HG03520 (cell line): Measurements from ENCODE around the gene GCLC.
"Not testable (repeated sequence)": the region's sequence is repeated elsewhere in the genome, so short reads cannot be mapped to it uniquely, and the experiment has no call there.

Experiments
- ATAC-seq: cut with Tn5 transposase; IDR thresholded peaks from one replicate; pipeline ENCODE4 v1.9.1; 2021; ENCODE audit warnings: mild to moderate bottlenecking, moderate library complexity; ENCODE audit not compliant: unreplicated experiment

The GCLC gene

DNA sequence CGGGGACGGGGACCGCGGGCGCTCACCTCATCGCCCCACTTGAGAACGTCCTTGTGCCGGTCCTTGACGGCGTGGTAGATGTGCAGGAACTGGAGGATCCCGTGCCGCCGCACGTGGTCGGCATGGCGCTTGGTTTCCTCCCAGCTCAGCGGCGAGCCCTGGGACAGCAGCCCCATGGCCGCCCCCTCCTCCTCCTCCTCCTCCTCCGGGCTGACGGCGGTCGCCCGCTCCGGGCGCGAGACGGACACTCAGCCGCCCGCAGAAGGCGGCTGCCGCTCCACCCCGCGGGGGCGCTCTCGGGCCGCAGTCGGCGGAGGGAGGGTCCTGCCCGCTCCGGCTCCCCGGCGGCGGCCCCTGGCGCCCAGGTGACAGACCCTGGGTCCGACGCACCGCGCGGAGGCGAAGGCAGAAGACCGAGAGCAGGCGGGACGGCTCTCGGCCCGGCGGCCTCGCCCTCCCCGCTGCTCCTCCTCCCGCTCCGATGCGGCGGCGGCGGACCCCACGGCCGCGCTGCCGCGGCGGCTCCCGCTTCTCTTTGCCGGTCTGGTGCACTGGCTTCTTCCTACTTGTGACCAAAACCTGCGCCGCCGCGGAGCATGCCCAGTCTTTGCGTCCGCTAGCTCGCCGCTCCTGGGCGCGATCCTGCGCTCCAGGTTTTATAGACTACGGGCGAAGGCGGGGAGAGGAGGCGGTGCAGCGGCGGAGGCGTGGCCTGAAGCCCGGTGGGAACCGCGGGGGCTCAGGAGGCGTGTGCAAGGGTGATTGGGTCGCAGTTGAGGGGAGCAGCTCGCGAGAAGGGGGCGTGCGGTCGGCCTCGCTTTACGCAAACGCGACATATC is at the start of gene GCLC:
TSS of gene GCLC (minus strand) at position 632 of the 839 bp plus-strand sequence. CDS start at position 176, 456 bp downstream.
- peak; percentile 50 for ATAC-seq

DNA sequence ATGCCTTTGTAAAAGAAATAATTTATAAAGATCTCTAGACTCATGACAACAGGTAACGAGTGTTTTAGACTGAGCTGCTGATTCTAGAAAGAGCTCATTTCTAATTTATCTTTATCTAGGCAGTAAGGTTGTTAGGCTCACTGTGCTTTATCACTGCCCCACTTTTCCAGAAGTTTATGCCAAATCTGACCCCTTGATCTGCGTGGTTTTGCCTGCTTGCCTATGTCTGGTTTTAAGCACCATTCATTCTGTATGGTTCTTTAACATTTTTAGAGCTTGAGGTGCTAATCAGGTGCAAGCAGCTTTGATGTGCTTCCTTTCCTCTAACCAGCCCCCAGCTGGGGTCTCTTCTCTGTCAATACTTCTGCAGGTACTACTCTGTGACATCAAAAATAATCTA is 49.7 kb upstream of the GCLC start:
- no peak for ATAC-seq

DNA sequence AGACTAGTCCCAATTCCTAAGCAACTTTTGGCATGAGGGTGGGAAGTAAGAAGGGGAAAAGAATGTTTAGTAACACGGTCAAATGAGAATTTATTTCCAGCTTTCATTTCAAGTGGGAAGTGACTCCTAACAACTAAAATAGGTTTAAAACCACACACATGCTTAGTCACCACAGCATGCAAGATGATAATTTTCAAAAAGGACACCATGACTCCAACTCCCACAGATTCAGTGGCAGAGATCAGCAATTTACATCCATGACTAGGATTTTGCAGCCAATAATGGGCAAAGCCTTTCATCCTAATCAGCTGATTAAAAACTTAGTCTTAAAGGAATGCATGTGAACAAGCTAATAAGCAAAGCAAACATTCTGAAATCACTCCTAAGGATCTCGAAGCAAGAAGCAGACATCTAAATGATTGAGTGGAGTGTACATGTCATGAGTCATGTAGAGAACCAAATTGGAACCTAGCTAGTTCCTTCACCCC is 48.1 kb upstream of the GCLC start:
- no peak for ATAC-seq

DNA sequence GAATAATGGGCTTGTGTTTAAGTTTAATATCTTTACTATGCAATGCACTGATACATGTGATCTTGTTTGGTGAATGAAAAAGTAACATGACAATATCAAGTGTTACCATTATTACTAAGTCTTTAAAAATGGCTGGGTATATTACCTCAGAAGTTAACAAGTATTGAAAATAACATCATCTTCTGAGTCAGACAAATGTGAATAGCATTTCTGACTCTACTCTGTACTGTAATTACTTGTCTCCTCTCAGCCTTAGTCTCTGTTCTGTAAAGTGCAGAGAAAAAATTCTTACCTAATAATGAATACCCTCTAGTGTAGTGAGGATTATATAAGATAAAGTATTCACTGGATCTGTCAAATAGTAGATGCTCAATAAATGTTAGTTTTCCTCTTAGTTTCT is 47.0 kb upstream of the GCLC start:
- ATAC-seq, result no peak

DNA sequence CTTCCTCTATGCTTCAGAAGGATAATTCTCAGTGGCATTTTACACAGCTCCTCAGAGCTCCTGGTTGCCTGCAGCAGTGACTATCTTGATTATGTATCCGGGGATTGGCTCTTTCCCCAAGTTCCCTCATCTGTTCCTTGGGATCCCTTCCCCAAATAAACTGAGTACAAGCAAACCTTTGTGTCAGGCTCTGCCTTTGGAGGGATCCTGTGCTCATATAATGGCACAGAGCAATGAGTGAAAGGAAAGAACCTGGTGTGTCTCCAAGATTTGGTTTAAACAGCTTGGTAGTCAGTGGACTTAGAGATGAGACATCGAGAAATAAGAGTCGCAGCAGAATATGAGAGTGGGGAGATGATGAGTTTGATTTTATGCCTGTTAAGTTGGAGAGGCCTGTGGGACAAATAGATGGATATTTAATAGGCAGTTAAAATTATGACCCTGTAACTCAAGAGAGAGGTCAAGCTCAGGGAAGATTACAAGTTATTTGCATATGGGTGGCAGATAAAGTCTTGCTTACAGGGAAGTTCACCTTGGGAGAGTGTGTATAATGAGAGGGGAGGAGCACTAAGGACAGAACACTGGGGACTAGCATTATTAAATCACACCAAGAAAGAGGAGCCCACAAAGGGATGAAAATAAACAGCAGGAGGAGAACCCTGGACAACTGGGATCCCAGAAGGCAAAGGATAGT is 44.1 kb upstream of the GCLC start:
- no peak for ATAC-seq

DNA sequence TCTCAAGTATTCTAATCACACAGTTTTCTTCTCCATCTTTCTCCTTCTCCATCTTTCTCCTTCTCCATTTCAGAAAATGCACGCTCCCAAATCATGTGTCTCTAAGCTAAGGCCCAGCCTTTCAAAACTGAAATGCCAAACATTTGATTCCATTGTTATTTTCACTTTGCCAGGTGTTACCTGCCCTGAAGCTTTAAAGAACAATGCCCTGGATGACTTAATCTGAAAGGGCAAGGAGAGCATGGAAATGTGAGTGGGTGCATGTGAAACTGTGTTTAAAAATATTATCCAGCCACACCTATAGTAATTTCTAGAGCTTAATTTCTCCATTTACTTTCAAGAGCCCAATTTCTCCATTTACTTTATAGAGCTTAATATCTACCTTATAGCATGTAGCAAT is 42.4 kb upstream of the GCLC start:
- no peak for ATAC-seq

DNA sequence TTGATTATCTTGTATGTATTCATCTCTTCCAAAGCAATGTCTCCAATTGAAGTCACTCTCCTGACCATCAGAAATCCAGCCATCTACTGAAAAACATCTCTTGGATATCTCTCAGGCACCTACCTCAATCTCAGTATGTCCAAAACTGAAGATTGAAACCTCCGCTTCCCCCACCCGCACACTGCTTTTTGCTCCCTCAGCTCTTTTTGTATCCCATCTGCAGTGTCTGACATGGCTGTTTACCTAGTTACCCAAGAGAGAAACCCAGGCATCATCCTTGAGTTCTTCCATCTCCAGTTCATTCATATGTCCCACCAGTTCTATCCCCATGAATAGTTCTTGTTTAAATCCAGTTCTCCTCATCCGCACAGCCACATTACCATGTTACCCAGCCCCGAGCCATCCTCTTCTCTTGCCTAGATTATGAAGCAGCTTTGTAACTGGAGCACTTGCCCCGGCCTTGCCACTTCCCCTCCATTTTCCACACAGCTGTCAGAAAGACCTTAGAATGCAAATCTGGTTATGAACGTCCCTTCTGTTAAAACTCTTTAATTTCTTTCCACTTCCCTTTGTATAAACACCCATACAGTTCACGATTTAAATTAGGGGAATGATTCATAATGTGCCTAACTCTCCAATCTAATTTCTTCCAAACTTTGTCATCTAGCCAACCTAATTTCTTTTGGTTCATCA is 40.5 kb upstream of the GCLC start:
- no peak for ATAC-seq

DNA sequence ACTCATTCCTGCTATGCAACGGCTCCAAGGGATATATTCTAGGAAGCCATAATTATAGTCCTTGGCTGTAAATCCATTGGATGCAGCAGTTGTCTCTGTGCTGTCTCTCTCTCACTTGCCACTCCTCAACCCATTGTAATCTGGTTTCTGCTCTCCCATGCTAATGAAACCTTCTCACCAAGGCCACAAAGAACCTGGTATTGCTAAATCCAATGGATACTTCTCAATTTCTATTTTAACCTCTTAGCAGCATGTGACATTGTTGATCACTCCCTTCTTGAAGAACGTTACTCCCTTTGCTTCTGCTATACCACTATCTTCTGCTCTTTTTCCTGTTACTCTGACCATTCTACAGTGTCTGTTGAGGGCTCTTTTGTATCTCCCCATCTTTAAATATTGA is 39.8 kb upstream of the GCLC start:
- ATAC-seq, result no peak

DNA sequence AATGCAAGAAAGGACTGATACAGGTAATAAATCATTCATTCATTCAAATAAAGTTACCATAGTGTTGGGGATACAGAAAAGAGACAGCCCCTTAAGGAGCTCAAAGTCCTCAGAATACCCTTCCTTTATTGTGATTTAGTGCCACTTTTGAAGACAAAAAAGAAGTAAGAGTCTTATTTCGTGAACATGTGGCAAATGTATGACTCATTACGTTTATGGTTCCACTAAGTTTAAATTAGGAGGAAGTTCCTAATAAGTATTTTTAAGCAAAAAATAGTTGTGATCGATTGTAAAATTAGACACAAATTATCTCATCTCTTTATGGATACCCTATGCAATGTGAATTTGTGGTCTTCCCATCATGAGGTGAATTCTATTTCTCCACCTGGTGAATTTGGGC is 38.5 kb upstream of the GCLC start:
- no peak for ATAC-seq

DNA sequence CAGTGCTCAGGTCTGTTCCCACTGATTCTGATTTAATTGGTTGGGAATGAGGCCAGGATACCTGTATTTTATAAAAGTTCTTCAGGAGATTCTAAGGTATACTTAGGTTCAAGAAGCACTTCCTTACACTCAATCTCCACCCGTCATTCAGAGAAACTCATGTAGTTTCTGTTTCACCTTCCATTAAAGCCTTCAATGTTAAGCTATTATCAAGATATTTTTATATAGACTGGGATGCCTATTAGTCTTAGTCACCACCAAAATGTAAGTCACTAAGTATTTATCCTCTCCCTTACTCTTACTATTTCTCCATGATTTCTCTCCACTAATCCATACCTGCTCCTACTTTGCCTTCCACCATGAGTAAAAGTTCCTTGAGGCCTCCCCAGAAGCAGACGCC is 38.1 kb upstream of the GCLC start:
- ATAC-seq, result no peak

DNA sequence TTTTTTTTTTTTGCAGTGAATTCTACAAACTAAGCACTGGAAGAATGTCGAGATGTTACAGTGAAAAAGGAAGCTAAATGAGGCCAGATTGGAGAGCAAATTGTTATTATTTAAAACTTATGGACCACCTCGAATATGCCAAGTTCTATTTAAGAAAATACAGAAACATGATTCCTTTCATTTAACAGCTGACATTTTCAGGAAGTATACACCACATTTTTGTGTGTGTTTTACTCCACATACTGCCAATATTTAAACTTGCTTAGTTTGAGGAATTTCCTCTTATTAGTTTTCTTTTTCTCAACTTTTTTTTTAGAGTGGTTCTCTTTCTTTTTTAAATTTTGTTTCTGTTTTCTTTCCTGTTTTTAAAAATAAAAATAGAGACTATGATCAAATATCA is 37.0 kb upstream of the GCLC start:
- no peak for ATAC-seq

DNA sequence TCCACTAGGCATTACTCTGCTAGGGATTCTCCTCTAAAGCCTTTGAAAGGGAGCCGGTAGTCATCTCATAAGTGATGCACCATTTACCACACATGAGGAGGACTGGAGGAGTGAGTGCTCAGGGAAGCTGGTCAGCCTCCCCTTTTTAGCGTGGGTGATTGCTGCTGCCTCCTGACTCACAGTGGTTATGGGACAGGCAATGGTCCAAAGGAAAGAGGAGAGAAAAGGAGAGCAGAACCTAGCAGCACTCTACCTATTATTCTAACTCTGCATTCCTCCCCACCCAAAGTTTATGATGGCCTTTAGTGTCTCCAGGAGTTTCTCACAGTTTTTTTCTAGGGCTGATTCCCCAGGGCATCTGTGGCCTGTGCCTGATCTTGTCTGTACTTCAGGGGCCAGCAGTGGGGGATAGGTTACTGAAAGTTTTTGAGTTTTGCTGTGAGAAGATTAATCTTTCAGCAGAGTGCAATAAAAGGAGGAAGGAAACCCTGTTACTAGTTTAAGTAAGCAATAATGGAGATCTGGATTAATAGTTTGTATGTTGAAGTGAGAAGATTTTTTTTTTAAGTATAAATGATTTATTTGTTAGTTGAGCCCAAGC is 36.4 kb upstream of the GCLC start:
- ATAC-seq, result no peak

DNA sequence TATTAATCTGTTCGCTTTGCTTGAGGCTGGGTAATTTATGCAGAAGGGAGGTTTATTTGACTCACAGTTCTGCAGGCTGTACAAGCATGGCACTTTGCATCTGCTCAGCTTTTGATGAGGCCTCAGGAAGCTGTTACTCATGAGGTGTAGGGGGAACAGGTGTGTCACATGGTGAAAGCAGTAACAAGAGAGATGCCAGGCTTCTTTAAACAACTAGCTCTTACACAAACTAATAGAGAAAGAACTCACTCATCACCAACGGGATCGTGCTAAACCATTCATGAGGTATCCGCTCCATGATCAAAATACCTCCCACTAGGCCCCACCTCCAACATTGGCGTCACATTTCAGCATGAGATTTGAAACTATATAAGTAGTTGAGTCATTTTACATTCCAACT is 34.4 kb upstream of the GCLC start:
- ATAC-seq, result no peak

DNA sequence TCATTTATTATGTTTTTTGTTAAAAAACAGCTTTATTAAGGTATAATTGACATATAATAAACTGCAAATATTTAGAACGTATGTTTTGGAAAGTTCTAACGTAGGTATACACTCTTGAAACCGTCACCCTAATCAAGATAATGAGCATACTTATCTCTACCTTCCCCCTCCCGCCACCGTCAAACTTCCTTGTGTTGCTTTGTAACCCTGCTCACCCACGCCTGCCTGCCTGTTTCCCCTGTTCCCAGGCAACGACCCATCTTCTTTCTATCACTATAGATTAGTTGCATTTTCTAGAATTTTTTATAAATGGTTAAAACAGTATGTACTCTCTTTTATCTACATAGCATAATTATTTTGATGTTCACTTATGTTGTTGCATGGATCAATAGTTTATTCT is 33.5 kb upstream of the GCLC start:
- no peak for ATAC-seq

DNA sequence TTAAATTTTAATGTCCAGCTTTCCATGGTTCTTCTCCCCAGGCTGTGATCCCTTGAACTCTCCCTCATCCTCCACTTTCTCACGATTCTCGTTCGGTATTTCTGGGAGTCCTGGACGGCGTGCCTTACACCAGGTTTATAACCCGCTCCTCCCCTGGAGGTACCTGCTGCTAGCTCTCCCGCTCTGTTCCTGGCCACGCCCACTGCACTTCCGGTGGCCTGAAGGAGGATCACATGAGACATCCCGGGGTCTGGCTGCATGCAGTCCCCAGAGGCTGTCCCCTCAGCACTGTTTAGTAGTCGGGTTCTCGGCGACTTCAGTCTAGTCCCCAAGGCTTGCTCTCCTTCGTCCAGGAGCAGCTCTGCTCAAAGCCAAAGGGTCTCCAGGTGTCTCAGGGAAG is 28.4 kb upstream of the GCLC start:
- ATAC-seq, result no peak

DNA sequence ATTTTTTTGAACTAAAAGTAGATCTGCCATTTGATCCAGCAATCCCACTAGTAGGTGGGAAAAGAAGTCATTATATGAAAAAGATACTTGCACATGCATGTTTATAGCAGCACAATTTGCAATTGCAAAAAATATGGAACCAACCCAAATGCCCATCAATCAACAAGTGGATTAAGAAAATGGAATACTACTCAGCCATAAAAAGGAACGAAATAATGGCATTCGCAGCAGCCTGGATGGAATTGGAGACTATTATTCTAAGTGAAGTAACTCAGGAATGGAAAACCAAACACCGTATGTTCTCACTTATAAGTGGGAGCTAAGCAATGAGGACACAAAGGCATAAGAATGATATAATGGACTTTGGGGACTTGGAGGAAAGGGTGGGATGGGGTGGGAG is 27.5 kb upstream of the GCLC start:
- ATAC-seq, result not testable (repeated sequence)

DNA sequence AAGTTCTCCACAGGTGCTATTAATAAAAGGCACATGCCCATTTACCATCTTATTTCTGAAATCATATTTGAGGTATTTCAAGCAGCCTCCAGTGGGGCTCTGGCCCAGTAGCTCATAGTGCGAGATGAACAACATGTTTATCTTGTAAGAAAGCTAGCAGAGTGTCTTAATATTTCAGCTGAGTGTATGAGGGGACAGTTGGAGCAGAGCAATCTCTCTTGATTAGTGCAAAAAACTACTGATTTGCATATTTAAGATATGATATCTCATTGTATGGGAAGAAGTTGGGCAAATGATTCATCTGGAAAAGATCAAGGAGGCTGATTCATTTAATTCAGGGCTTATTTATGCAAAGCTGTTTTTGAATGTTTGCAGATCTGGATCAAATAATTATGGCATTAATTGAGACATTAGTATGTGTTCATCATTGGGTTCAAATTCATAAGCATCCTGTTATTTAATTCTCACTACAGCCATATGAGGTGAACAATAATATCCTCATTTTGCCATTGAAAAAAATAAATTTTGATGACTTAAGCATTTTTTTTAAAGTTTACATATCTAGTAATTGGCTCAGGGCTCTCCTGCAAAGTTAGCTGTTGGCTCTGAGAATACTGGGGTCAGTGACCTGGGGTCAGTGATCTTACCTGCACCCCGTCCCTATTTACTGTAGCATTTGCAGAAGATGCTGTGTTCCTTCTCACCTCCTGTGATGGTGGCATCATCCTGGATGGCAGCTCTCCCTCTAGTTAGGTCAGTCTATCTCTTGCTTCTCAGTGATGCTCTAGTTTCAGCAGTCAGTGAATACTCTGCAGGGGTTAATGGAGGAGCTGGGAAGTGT is 24.1 kb upstream of the GCLC start:
- ATAC-seq, result no peak

DNA sequence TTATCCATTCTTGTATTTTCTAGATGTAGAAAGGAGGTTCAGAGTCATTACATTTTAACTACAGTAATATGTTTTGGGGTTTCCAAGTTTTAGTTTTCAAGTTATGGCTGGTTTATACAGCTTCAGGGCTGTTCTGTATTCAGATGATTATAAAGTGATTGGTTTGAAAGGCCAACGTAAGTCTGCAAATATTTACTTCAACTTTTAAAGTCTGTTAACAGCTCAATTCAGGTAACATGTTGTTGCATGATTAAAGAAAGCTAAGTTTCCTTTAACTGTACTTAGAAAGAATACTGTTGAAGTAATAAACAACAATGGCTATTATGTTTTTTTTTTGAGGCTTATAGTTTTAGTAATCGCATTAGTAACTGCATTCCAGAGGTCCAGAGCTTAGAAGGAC is 22.8 kb upstream of the GCLC start:
- ATAC-seq, result no peak

DNA sequence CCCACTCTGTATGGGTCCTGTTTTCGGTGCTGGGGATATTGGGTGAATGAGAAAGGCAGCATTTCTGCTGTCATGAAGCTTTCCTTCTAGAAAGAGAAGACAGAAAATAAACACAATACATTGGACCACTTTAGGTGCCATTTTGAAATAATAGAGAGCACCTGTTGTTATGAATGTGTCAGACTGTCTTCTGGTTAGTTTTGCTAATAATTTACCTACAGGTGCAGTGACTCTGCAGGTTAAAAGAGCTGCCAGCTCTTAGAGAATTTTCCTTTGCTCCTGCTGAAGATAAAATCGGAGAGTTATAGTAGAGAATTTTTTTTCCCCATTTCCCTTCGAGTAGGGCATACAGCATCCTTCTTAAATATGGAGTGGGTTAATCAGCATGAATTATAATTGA is 21.9 kb upstream of the GCLC start:
- ATAC-seq, result no peak

DNA sequence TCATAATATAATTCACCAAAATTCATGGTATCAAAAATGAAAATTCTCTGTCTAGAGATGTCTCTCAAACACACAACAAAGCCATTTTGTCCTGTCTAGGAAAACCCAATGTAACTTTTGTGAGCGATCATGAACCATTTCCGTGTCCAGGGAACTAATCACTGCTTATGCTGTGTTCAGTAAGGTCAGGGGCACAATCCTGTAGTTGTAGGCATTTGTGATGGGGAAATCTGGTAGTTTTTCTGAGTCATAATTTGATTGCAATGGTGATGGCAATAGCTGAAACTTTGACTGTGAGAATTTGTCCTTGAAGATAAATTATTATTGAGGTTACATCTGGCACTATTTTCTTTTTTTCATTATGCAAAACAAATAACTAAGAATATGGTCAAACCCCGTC is 21.0 kb upstream of the GCLC start:
- ATAC-seq, result no peak
